Astrocyte of the cerebellum (primary cell): ENCODE results near the gene IGLON5.

Source experiments
- DNase-seq: peaks from one replicate; pipeline ENCODE4 v3.0.0-alpha.2; 2011; ENCODE audit warnings: low read depth
- H3K4me3 ChIP-seq: 2 replicates; pipeline ENCODE4 v1.5.1; 2011; ENCODE audit warnings: mild to moderate bottlenecking, low read depth, low read length, moderate library complexity
- in situ Hi-C: cut with HindIII; loops from 2 replicates; pipeline ENCODE4 v1.10.0; 2017; ENCODE audit warnings: low sequenced_read_pairs
- TF ChIP-seq, protein P1 (sequence below): IDR thresholded peaks from 2 replicates; pipeline ENCODE4 v1.5.1; 2012; ENCODE audit warnings: low read length, low read depth, moderate library complexity, mild to moderate bottlenecking; ENCODE audit errors: missing control alignments

Gene IGLON5

DNA sequence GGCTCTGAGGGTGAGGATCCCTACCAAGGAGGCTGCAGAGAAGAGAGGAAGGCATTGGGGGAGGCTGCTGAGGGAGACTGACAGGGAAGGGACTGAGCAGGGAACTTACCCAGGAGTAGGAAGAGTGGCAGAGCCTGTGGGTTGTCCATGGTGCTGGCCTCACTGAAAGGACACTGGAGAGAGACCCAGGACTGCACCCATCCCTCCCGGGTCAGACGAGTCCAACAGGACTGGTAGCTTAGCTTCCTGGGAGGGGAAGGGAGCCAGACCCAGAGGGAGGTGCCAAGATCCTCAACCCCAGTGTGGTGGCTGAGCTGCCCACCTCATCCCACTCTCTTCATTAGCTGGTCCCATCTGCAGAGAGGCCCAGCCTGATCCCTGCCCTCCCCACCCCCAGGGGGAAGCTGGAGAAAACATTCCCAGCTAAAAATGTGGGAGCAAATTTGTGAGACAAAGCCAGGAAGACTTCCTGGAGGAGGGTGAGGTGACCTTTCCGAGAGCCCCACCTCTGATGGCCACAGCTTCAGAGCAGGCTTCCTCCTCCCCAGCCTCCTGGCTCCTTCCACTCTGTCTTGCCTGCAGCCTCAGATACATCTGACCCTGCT lies 30.6 kb downstream of the IGLON5 start, which contains the start of gene VSIG10L:
TSS of gene VSIG10L (minus strand) at position 164 of the 605 bp plus-strand sequence. CDS start at position 149, 15 bp downstream.
- DNase-seq: no peak
- TF ChIP-seq, protein P1, sequence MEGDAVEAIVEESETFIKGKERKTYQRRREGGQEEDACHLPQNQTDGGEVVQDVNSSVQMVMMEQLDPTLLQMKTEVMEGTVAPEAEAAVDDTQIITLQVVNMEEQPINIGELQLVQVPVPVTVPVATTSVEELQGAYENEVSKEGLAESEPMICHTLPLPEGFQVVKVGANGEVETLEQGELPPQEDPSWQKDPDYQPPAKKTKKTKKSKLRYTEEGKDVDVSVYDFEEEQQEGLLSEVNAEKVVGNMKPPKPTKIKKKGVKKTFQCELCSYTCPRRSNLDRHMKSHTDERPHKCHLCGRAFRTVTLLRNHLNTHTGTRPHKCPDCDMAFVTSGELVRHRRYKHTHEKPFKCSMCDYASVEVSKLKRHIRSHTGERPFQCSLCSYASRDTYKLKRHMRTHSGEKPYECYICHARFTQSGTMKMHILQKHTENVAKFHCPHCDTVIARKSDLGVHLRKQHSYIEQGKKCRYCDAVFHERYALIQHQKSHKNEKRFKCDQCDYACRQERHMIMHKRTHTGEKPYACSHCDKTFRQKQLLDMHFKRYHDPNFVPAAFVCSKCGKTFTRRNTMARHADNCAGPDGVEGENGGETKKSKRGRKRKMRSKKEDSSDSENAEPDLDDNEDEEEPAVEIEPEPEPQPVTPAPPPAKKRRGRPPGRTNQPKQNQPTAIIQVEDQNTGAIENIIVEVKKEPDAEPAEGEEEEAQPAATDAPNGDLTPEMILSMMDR: no peak
- H3K4me3 ChIP-seq: no peak within 1 kb of the TSS
- in situ Hi-C loops: no loop called here

DNA sequence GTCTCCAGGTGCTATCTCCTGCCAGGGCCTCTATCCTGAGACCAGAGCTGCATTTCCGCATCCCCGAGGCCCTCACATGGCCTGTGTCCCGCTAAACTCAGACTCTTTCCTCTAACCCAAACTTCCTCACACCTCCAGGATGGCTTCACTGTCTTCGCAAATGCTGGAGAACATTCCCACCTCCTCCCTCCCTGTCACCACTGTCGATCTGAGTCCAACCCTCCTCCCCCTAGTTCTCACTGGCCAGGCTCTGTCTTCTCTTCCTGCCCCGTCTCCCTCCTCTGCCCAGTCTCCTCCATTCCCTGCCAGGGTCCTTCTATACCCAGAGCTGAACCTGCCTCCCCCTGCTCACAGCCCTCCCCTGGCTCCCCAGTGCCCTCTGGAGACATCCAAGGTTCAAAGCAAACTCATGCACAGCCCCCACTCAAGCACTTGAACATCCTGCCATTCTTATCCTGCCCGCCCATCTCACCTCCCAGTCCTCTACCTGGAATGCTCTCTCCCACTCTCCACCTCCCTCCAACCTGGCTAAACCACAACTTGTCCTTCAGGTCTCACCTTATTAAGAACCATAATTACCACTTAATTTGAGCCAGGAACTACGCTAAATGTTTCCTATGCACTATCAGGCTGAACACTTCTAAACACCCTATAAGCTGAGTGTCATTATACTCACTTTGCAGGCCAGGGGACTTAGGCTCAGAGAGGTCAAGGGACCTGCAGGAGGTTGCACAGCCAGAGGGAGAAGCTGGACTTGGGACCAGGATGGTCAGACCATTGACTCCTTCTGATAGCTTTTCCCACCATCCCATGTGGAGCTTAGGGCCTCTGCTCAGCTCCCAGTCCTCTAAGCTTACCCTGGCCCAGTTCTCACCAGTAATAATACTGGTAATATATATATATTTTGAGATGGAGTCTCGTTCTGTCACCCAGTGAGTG lies 31.5 kb downstream of the IGLON5 start:
- TF ChIP-seq, protein P1: no peak
- DNase-seq: no peak
- in situ Hi-C loops: no loop called here
- no peak overlapping the region for H3K4me3 ChIP-seq

DNA sequence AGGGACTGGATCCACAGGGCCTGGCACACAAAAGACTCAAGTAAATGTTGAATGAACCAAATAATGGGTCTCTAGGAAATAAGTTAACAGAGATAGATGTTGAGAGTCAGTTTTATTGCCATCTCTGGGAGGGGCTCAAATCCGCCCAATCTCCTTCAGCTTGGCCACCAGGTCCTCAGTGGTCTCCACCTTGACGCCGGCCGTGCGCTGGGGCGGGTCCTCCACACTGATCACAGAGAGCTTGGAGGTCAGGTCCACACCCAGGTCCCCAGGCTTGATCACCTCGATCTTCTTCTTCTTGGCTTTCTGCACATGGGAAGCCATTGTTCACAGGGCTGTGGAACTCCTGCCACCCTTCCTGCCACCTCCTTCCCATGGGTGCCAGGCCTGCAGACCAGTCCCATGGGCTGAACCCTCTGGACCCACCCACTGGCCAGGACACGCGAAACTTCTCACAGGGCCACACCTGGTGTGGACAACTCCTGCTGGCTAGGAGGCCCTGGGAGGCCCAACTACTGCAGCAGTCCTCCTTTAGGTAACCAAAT lies 33.7 kb downstream of the IGLON5 start:
- TF ChIP-seq, protein P1: no peak
- no peak for DNase-seq
- H3K4me3 ChIP-seq: no peak overlapping the region
- in situ Hi-C loops: no loop called here

DNA sequence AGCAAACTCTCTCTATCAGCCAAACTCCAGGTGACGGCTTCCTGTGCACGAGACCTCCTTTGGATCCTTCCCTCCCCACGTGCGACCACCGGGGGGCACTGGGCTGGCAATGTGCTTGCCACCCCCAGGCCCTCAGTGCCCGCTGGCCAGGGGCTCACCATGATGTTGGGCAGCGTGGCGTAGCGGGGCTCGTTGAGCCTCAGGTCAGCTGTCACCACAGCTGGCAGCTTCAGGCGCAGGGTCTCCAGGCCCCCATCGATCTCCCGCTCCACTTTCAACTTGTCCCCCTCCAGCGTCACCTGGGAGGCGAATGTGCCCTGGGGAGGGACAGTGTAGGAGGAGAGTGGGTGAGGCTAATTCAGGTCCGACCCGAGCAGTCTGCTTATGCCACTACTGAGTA lies 35.3 kb downstream of the IGLON5 start:
- TF ChIP-seq, protein P1: no peak
- in situ Hi-C loops: no loop called here
- no peak for DNase-seq
- H3K4me3 ChIP-seq: no peak overlapping the region

DNA sequence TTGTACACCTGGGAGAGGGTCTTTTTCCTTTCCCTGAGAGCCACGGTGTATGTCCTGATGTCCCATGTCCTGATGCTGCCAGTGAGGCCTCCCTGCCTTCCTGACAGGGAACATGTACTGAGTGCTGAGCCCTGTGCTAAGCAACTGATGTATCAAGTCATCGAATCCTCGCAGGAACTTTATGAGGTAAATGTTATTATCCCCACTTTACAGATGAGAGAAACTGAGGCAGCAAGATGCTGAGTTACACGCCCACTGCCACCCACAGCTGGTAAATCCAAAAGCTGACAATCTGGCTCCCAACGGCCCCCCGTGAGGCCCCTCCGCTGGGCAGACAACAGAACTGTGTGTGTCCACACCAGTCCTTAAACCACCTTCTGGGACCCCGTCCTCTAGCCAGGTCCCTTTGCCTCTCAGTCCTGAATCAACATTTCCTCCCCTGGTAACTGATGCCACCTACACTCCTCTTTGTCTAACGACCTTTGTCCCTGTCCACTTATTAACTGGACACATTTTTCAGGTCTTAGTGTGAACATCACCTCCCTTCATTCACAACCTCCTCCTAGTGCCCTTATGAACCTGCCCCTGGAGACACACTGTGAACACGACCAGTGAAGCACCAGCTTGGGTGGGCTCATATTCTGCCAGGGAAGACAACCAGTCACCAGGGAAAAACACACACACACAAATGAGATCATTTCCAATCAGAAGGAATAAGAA lies 35.9 kb downstream of the IGLON5 start:
- in situ Hi-C loops: no loop called here
- DNase-seq: no peak
- TF ChIP-seq, protein P1: no peak
- H3K4me3 ChIP-seq: no peak overlapping the region
